ENCODE data around the gene LYPD4.

DNA sequence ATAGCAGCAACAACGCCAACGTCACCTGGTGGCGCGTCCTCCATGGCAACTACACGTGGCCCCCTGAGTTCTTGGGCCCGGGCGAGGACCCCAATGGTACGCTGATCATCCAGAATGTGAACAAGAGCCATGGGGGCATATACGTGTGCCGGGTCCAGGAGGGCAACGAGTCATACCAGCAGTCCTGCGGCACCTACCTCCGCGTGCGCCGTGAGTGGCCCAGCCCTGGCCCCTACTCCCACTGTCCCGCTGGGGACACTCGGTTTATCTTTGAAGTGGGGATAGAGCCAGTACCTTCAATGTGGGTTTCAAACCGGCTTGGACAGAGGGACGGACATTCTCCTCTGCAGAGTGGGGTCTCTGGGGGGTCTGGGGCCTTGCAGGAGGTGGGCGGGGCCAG, 34.6 kb upstream of the LYPD4 start:
- no peak for TF ChIP-seq EZH2 (IDR thresholded peaks at IDR 0.05; ENCODE audit: low read length, missing control alignments)
- TF ChIP-seq, protein P1, sequence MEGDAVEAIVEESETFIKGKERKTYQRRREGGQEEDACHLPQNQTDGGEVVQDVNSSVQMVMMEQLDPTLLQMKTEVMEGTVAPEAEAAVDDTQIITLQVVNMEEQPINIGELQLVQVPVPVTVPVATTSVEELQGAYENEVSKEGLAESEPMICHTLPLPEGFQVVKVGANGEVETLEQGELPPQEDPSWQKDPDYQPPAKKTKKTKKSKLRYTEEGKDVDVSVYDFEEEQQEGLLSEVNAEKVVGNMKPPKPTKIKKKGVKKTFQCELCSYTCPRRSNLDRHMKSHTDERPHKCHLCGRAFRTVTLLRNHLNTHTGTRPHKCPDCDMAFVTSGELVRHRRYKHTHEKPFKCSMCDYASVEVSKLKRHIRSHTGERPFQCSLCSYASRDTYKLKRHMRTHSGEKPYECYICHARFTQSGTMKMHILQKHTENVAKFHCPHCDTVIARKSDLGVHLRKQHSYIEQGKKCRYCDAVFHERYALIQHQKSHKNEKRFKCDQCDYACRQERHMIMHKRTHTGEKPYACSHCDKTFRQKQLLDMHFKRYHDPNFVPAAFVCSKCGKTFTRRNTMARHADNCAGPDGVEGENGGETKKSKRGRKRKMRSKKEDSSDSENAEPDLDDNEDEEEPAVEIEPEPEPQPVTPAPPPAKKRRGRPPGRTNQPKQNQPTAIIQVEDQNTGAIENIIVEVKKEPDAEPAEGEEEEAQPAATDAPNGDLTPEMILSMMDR (conservative IDR thresholded peaks at IDR 0.05 in 1 of 2, IDR thresholded peaks at IDR 0.05 in 1 of 2; ENCODE audit: low read depth in 1 of 2, low read length in 2 of 2): no peak

Measured in fibroblast of lung (primary cell).